Gastrocnemius medialis (tissue), 4 donors: ENCODE measurements around the gene FOXJ2. TPM values are rescaled to one million over a fixed set of nuclear protein-coding genes. Genes with fewer than 3 reads are reported as not detected.
A peak's percentile ranks its signal among the peaks of the same experiment; 100 is the strongest.

ENCODE experiments used
- ATAC-seq, 2 donors: fragments of 150-250 bp; one replicate each; pipeline ENCODE4 v1.9.1; 2016
- DNase-seq, 2 donors: peaks; one replicate each; pipeline ENCODE4 v3.0.0-alpha.2; 2019
- H3K27ac ChIP-seq, 4 donors: fragments of 200-600 bp; sonication (generic); 1 replicate in 1 of 4; 2 replicates in 3 of 4; pipeline ENCODE4 v1.5.1; 2016 to 2018; ENCODE audit warnings: mild to moderate bottlenecking in 2 of 4, moderate library complexity in 1 of 4
- H3K27me3 ChIP-seq, 3 donors: fragments of 200-600 bp; sonication (generic) in 2 of 3; 1 replicate in 1 of 3; 2 replicates in 2 of 3; pipeline versions ENCODE4 v1.5.1 to v1.6.0; 2016 to 2019; ENCODE audit warnings: mild to moderate bottlenecking in 1 of 3, moderate library complexity in 1 of 3
- H3K36me3 ChIP-seq, 2 donors: fragments of 200-600 bp; sonication (generic) in 1 of 2; one replicate each; pipeline ENCODE4 v1.5.1; 2017 to 2018
- H3K4me1 ChIP-seq, 2 donors: fragments of 200-600 bp; sonication (generic) in 1 of 2; one replicate each; pipeline ENCODE4 v1.5.1; 2016 to 2017; ENCODE audit warnings: mild to moderate bottlenecking in 2 of 2
- H3K4me3 ChIP-seq, 4 donors: fragments of 200-600 bp; sonication (generic) in 3 of 4; 1 replicate in 1 of 4; 2 replicates in 3 of 4; pipeline ENCODE4 v1.5.1; 2016 to 2019; ENCODE audit warnings: mild to moderate bottlenecking in 2 of 4
- H3K9me3 ChIP-seq, 3 donors: fragments of 200-600 bp; sonication (generic) in 2 of 3; 1 replicate in 1 of 3; 2 replicates in 2 of 3; pipeline ENCODE4 v1.5.1; 2016 to 2019
- CTCF ChIP-seq, 5 experiments: fragments of 450-650 bp in 3 of 5; fragments of 200-600 bp in 2 of 5; sonication (generic) in 2 of 5; IDR thresholded peaks in 4 of 5; conservative IDR thresholded peaks in 1 of 5; 1 replicate in 4 of 5; 2 replicates in 1 of 5; pipeline ENCODE4 v1.5.1; 2016 to 2019; ENCODE audit warnings: antibody characterized with exemption in 5 of 5, mild to moderate bottlenecking in 3 of 5, moderate library complexity in 3 of 5
- POLR2A ChIP-seq, 2 donors: fragments of 450-650 bp; IDR thresholded peaks; one replicate each; pipeline ENCODE4 v1.6.1; 2017; ENCODE audit warnings: antibody characterized with exemption in 2 of 2, mild to moderate bottlenecking in 2 of 2, moderate library complexity in 2 of 2
- in situ Hi-C, 4 donors: fragments of 200-750 bp; cut with MboI; loops; one replicate each; pipeline versions ENCODE4 v1.15.0 to v1.8.0; 2017; ENCODE audit warnings: low sequenced_read_pairs in 4 of 4
- intact Hi-C: fragments of 100-400 bp; cut with DNase I; formaldehyde crosslinking; loops from one replicate; pipeline ENCODE4 v1.15.1; 2023; ENCODE audit warnings: low total_unique reads
- total RNA-seq, 4 donors: library from RNA; depleted of rRNA; stranded (reverse); fragments of >200 nt; gene quantifications; one replicate each; pipeline versions ENCODE4 v1.1.0 to v1.2.3, GENCODE V29; 2016

FOXJ2 gene
- total RNA-seq, 4 donors from 2014 or later = 14.3 to 28.0 (median 22.8) TPM

- H3K27ac ChIP-seq = no peak overlapping the region
- H3K4me3 ChIP-seq = no peak overlapping the region
- peaks cover 39 to 40% of the 10 kb centered on the region in 2 donors for H3K4me1 ChIP-seq
- DNase-seq (no peak), ATAC-seq (no peak)
- in situ Hi-C loops (loop anchor here in 2 of 4 donors (25.0 kb wide), 1 partner anchor 853 kb away; the partner anchor contains the start of gene PEX5 (in 2 of the 2)), intact Hi-C loops (no loop called here)
- H3K9me3 ChIP-seq = no peaks in the 10 kb centered on the region
- no peaks in the 10 kb centered on the region for H3K27me3 ChIP-seq
- TF ChIP-seq POLR2A (IDR thresholded peaks at IDR 0.05) = no peak
- TF ChIP-seq CTCF (IDR thresholded peaks at IDR 0.05 in 4 of 5, conservative IDR thresholded peaks at IDR 0.05 in 1 of 5) = no peak
- H3K36me3 ChIP-seq = peaks cover 5 to 60% of the 10 kb centered on the region in 2 donors
These were observed 8.3 kb downstream of the FOXJ2 start for GRCh38 chr12:8040791-8041190.

GRCh38 chr12:8045952-8046944 is 13.7 kb downstream of the FOXJ2 start:
- peak in 1 of 2 donors; percentile 81 for ATAC-seq

GRCh38 chr12:8047842-8048241 is 15.3 kb downstream of the FOXJ2 start:
- peaks cover 0 to 93% of the 10 kb centered on the region in 2 donors for H3K36me3 ChIP-seq
- ATAC-seq (no peak), DNase-seq (no peak)
- no peak overlapping the region for H3K27ac ChIP-seq
- in situ Hi-C loops (loop anchor here in 2 of 4 donors (25.0 kb wide), 1 partner anchor 861 kb away; the partner anchor contains the start of gene PEX5 (in 2 of the 2)), intact Hi-C loops (loop anchor here (2.0 kb wide), 1 partner anchor 33 kb away; no protein-coding TSS in a partner anchor)
- H3K4me1 ChIP-seq = peaks cover 0 to 7% of the 10 kb centered on the region in 2 donors
- H3K4me3 ChIP-seq = no peak overlapping the region
- no peaks in the 10 kb centered on the region for H3K9me3 ChIP-seq
- H3K27me3 ChIP-seq = no peaks in the 10 kb centered on the region
- TF ChIP-seq CTCF (IDR thresholded peaks at IDR 0.05 in 4 of 5, conservative IDR thresholded peaks at IDR 0.05 in 1 of 5) = no peak
- no peak for TF ChIP-seq POLR2A (IDR thresholded peaks at IDR 0.05)

More at GRCh38 chr12:8045952-8046944, 13.7 kb downstream of the FOXJ2 start:
- no peak overlapping the region for H3K27ac ChIP-seq
- peaks cover 0 to 7% of the 10 kb centered on the region in 2 donors for H3K4me1 ChIP-seq
- no peaks in the 10 kb centered on the region for H3K9me3 ChIP-seq
- in situ Hi-C loops (loop anchor here in 2 of 4 donors (25.0 kb wide), 1 partner anchor 859 kb away; the partner anchor contains the start of gene PEX5 (in 2 of the 2)), intact Hi-C loops (loop anchor here (2.0 kb wide), 1 partner anchor 35 kb away; no protein-coding TSS in a partner anchor)
- no peaks in the 10 kb centered on the region for H3K27me3 ChIP-seq
- DNase-seq = peak; percentile 18 to 53
- TF ChIP-seq POLR2A (IDR thresholded peaks at IDR 0.05) = no peak
- TF ChIP-seq CTCF (IDR thresholded peaks at IDR 0.05 in 4 of 5, conservative IDR thresholded peaks at IDR 0.05 in 1 of 5) = peak; percentile 58 to 81 (median 62)
- peaks cover 5 to 93% of the 10 kb centered on the region in 2 donors for H3K36me3 ChIP-seq
- no peak overlapping the region for H3K4me3 ChIP-seq

- Histone ChIP-seq H3K9me3 (no peaks in the 10 kb centered on the region), H3K4me3 (no peak overlapping the region), H3K36me3 (peaks cover 0 to 94% of the 10 kb centered on the region in 2 donors), H3K4me1 (peaks cover 0 to 7% of the 10 kb centered on the region in 2 donors), H3K27ac (no peak overlapping the region), H3K27me3 (no peaks in the 10 kb centered on the region)
- intact Hi-C loops (no loop called here), in situ Hi-C loops (loop anchor here in 2 of 4 donors (25.0 kb wide), 1 partner anchor 862 kb away; the partner anchor contains the start of gene PEX5 (in 2 of the 2))
- ATAC-seq (no peak), DNase-seq (no peak)
- TF ChIP-seq CTCF (IDR thresholded peaks at IDR 0.05 in 4 of 5, conservative IDR thresholded peaks at IDR 0.05 in 1 of 5) (no peak), POLR2A (IDR thresholded peaks at IDR 0.05) (no peak)
These were observed 16.4 kb downstream of the FOXJ2 start for GRCh38 chr12:8048906-8049305.
